ENCODE results near the gene PPP1R2.

PPP1R2 gene

GRCh38 chr3:195555110-195555509, 12.0 kb upstream of the PPP1R2 start:
- DNase-seq (no peak), ATAC-seq (ENCODE audit: insufficient read depth, low read depth) (no peak)
- no peaks in the 10 kb centered on the region for H3K27me3 ChIP-seq (ENCODE audit: insufficient read depth, low read length, poor library complexity)
- peaks cover 17% of the 10 kb centered on the region for H3K4me1 ChIP-seq (ENCODE audit: insufficient read depth, low read length)
- H2AFZ ChIP-seq (ENCODE audit: low read depth, low read length), result no peak overlapping the region
- no peaks in the 10 kb centered on the region for H3K36me3 ChIP-seq (ENCODE audit: insufficient read depth, low read length)
- no peaks in the 10 kb centered on the region for H4K20me1 ChIP-seq (ENCODE audit: insufficient read depth, low read length)
- no peaks in the 10 kb centered on the region for H3K9me3 ChIP-seq (ENCODE audit: insufficient read depth, low read length, severe bottlenecking)
- TF ChIP-seq EZH2 (IDR thresholded peaks at IDR 0.05; ENCODE audit: borderline replicate concordance, low read depth, low read length, severe bottlenecking) (no peak), CTCF (IDR thresholded peaks at IDR 0.05; ENCODE audit: borderline replicate concordance, extremely low read depth, low read length, poor library complexity, severe bottlenecking) (no peak)
- no peak overlapping the region for H3K4me2 ChIP-seq (ENCODE audit: insufficient read depth, low read length)
- no peaks in the 10 kb centered on the region for H3K79me2 ChIP-seq (ENCODE audit: insufficient read depth, low read length)
- no peak overlapping the region for H3K4me3 ChIP-seq (ENCODE audit: low read depth in 1 of 2, low read length in 2 of 2)
- H3K27ac ChIP-seq (ENCODE audit: low read length), result no peak overlapping the region
- H3K9ac ChIP-seq (ENCODE audit: low read depth, low read length), result no peak overlapping the region

- ATAC-seq (ENCODE audit: insufficient read depth, low read depth), result no peak
- no peak for TF ChIP-seq CTCF (IDR thresholded peaks at IDR 0.05; ENCODE audit: borderline replicate concordance, extremely low read depth, low read length, poor library complexity, severe bottlenecking)
- no peak for TF ChIP-seq EZH2 (IDR thresholded peaks at IDR 0.05; ENCODE audit: borderline replicate concordance, low read depth, low read length, severe bottlenecking)
- no peak overlapping the region for H2AFZ ChIP-seq (ENCODE audit: low read depth, low read length)
- peaks cover 23% of the 10 kb centered on the region for H3K4me1 ChIP-seq (ENCODE audit: insufficient read depth, low read length)
- no peak overlapping the region for H3K4me3 ChIP-seq (ENCODE audit: low read depth in 1 of 2, low read length in 2 of 2)
- H3K4me2 ChIP-seq (ENCODE audit: insufficient read depth, low read length), result no peak overlapping the region
- no peak for DNase-seq
- H3K27ac ChIP-seq (ENCODE audit: low read length), result no peak overlapping the region
- no peak overlapping the region for H3K9ac ChIP-seq (ENCODE audit: low read depth, low read length)
- no peaks in the 10 kb centered on the region for H3K36me3 ChIP-seq (ENCODE audit: insufficient read depth, low read length)
- H3K27me3 ChIP-seq (ENCODE audit: insufficient read depth, low read length, poor library complexity), result no peaks in the 10 kb centered on the region
- H4K20me1 ChIP-seq (ENCODE audit: insufficient read depth, low read length), result no peaks in the 10 kb centered on the region
- H3K79me2 ChIP-seq (ENCODE audit: insufficient read depth, low read length), result no peaks in the 10 kb centered on the region
- H3K9me3 ChIP-seq (ENCODE audit: insufficient read depth, low read length, severe bottlenecking), result no peaks in the 10 kb centered on the region
These were observed 11.3 kb upstream of the PPP1R2 start for GRCh38 chr3:195554458-195554857.

GRCh38 chr3:195553268-195553667, 10.1 kb upstream of the PPP1R2 start:
- no peaks in the 10 kb centered on the region for H3K36me3 ChIP-seq (ENCODE audit: insufficient read depth, low read length)
- no peak overlapping the region for H3K4me2 ChIP-seq (ENCODE audit: insufficient read depth, low read length)

More at GRCh38 chr3:195553268-195553667, 10.1 kb upstream of the PPP1R2 start:
- Histone ChIP-seq H4K20me1 (ENCODE audit: insufficient read depth, low read length) (no peaks in the 10 kb centered on the region), H3K9me3 (ENCODE audit: insufficient read depth, low read length, severe bottlenecking) (no peaks in the 10 kb centered on the region), H3K27ac (ENCODE audit: low read length) (no peak overlapping the region), H3K9ac (ENCODE audit: low read depth, low read length) (no peak overlapping the region), H2AFZ (ENCODE audit: low read depth, low read length) (no peak overlapping the region), H3K4me3 (ENCODE audit: low read depth in 1 of 2, low read length in 2 of 2) (no peak overlapping the region), H3K4me1 (ENCODE audit: insufficient read depth, low read length) (peaks cover 25% of the 10 kb centered on the region), H3K79me2 (ENCODE audit: insufficient read depth, low read length) (no peaks in the 10 kb centered on the region), H3K27me3 (ENCODE audit: insufficient read depth, low read length, poor library complexity) (no peaks in the 10 kb centered on the region)
- TF ChIP-seq CTCF (IDR thresholded peaks at IDR 0.05; ENCODE audit: borderline replicate concordance, extremely low read depth, low read length, poor library complexity, severe bottlenecking) (no peak), EZH2 (IDR thresholded peaks at IDR 0.05; ENCODE audit: borderline replicate concordance, low read depth, low read length, severe bottlenecking) (no peak)
- DNase-seq (no peak), ATAC-seq (ENCODE audit: insufficient read depth, low read depth) (no peak)

Measured in DND-41 (cell line).